GM23248 (cell line): ENCODE results near the gene PPP1R3C. TPM values are rescaled to one million over a fixed set of nuclear protein-coding genes. Genes with fewer than 3 reads are reported as not detected.

Experiments used
- DNase-seq: peaks from one replicate; pipeline ENCODE4 v3.0.0-alpha.2; 2015
- H2AFZ ChIP-seq: fragments of 200-600 bp; sonication (generic); 2 replicates; pipeline ENCODE4 v1.6.1; 2016; ENCODE audit warnings: antibody characterized with exemption
- H3F3A ChIP-seq: fragments of 200-600 bp; sonication (generic); 2 replicates; pipeline ENCODE4 v1.6.1; 2016; ENCODE audit warnings: mild to moderate bottlenecking, antibody characterized with exemption, mixed run types; ENCODE audit not compliant: insufficient read depth
- H3K27ac ChIP-seq: fragments of 200-600 bp; sonication (generic); 2 replicates; pipeline ENCODE4 v1.5.1; 2016; ENCODE audit warnings: mild to moderate bottlenecking
- H3K27me3 ChIP-seq: fragments of 200-600 bp; sonication (generic); replicated peaks from 2 replicates; pipeline ENCODE4 v1.6.1; 2016; ENCODE audit warnings: mild to moderate bottlenecking; ENCODE audit not compliant: insufficient read depth
- H3K36me3 ChIP-seq: fragments of 200-600 bp; sonication (generic); 2 replicates; pipeline ENCODE4 v1.6.1; 2016; ENCODE audit warnings: low read depth, mild to moderate bottlenecking
- H3K4me1 ChIP-seq: fragments of 200-600 bp; sonication (generic); 2 replicates; pipeline ENCODE4 v1.6.1; 2016; ENCODE audit warnings: mild to moderate bottlenecking; ENCODE audit not compliant: insufficient read depth
- H3K4me2 ChIP-seq: fragments of 200-600 bp; sonication (generic); one replicate; pipeline ENCODE4 v1.6.1; 2016; ENCODE audit warnings: mild to moderate bottlenecking; ENCODE audit not compliant: unreplicated experiment
- H3K4me3 ChIP-seq: fragments of 200-600 bp; sonication (generic); 2 replicates; pipeline ENCODE4 v1.5.1; 2016; ENCODE audit warnings: mild to moderate bottlenecking
- H3K79me2 ChIP-seq: fragments of 200-600 bp; sonication (generic); 2 replicates; pipeline ENCODE4 v1.6.1; 2016; ENCODE audit warnings: mild to moderate bottlenecking; ENCODE audit not compliant: insufficient read depth
- H3K9ac ChIP-seq: fragments of 200-600 bp; sonication (generic); 2 replicates; pipeline ENCODE4 v1.6.1; 2016; ENCODE audit warnings: mild to moderate bottlenecking
- H3K9me2 ChIP-seq: fragments of 200-600 bp; sonication (generic); 2 replicates; pipeline ENCODE4 v1.6.1; 2016; ENCODE audit warnings: mixed run types, mild to moderate bottlenecking, moderate library complexity; ENCODE audit not compliant: insufficient read depth
- H3K9me3 ChIP-seq: fragments of 200-600 bp; sonication (generic); one replicate; pipeline ENCODE4 v1.6.1; 2017; ENCODE audit warnings: low read depth
- H4K20me1 ChIP-seq: fragments of 200-600 bp; sonication (generic); 2 replicates; pipeline ENCODE4 v1.6.0; 2016; ENCODE audit not compliant: insufficient read depth
- EZH2 ChIP-seq: fragments of 200-600 bp; sonication (generic); IDR thresholded peaks from 2 replicates; pipeline ENCODE4 v1.6.1; 2018; ENCODE audit warnings: antibody characterized with exemption, mild to moderate bottlenecking; ENCODE audit not compliant: insufficient read depth, poor library complexity, severe bottlenecking
- EZH2phosphoT487 ChIP-seq: fragments of 200-600 bp; sonication (generic); IDR thresholded peaks from 2 replicates; pipeline ENCODE4 v1.6.1; 2018; ENCODE audit warnings: antibody characterized with exemption, moderate library complexity, mild to moderate bottlenecking, low read depth; ENCODE audit not compliant: insufficient read depth
- WGBS, 2 experiments: methylation state at CpG; one replicate each; pipeline ENCODE4 v1.1.6; 2015 to 2017; ENCODE audit warnings: low lambda C conversion rate in 2 of 2, low coverage in 1 of 2; ENCODE audit errors: missing lambda C conversion rate in 2 of 2; 5-methylcytosine and 5-hydroxymethylcytosine counted together
- in situ Hi-C: fragments of 300-500 bp; cut with MboI; formaldehyde crosslinking; loops from 2 replicates; pipeline ENCODE4 v1.15.0; 2020
- polyA plus RNA-seq: library from polyadenylated mRNA; unstranded; fragments of >200 nt; fragmentation: Nextera tagmentation; extraction: Ambion mirVana; gene quantifications from 2 replicates; pipeline ENCODE4 v1.2.1, GENCODE V29; 2016
- total RNA-seq: library from RNA; depleted of rRNA; stranded (reverse); fragments of >200 nt; shearing (Covaris generic); gene quantifications from 2 replicates; pipeline ENCODE4 v1.2.3, GENCODE V29; 2014

PPP1R3C gene
- total and polyA plus RNA-seq, 2 experiments from 2014 or later, result 99.9 to 193 TPM

GRCh38 chr10:91642831-91643692 lies 10.2 kb upstream of the PPP1R3C start:
- H3K27me3 ChIP-seq, result no peaks in the 10 kb centered on the region
- H3K4me1 ChIP-seq, result peaks cover 17% of the 10 kb centered on the region
- 0 to 9% methylated on average over 2 of the region's 2 CpGs for WGBS, 2 experiments
- TF ChIP-seq EZH2phosphoT487, result no peak
- no peak for TF ChIP-seq EZH2
- H3K9me2 ChIP-seq, result no peaks in the 10 kb centered on the region
- H3K36me3 ChIP-seq, result no peaks in the 10 kb centered on the region
- H4K20me1 ChIP-seq, result no peaks in the 10 kb centered on the region
- no peaks in the 10 kb centered on the region for H3K79me2 ChIP-seq
- DNase-seq, result peak; percentile 70
- H3F3A ChIP-seq, result peaks cover 20% of the 10 kb centered on the region
- no peaks in the 10 kb centered on the region for H3K9me3 ChIP-seq
- H3K9ac ChIP-seq, result no peak overlapping the region
- H3K27ac ChIP-seq, result peak overlapping the region; percentile 44
- in situ Hi-C loops, result no loop called here
- no peak overlapping the region for H2AFZ ChIP-seq
- no peak overlapping the region for H3K4me3 ChIP-seq
- H3K4me2 ChIP-seq, result peak overlapping the region; percentile 41

GRCh38 chr10:91636892-91637291 lies 4.0 kb upstream of the PPP1R3C start:
- TF ChIP-seq EZH2phosphoT487 (no peak), EZH2 (no peak)
- Histone ChIP-seq H4K20me1 (no peaks in the 10 kb centered on the region), H3F3A (peaks cover 35% of the 10 kb centered on the region), H2AFZ (no peak overlapping the region), H3K4me2 (no peak overlapping the region), H3K27me3 (no peaks in the 10 kb centered on the region), H3K9me3 (no peaks in the 10 kb centered on the region), H3K9me2 (no peaks in the 10 kb centered on the region), H3K9ac (no peak overlapping the region), H3K79me2 (peaks cover 21% of the 10 kb centered on the region), H3K4me1 (peaks cover 24% of the 10 kb centered on the region), H3K4me3 (no peak overlapping the region), H3K36me3 (no peaks in the 10 kb centered on the region), H3K27ac (no peak overlapping the region)
- in situ Hi-C loops, result loop anchor here (5.0 kb wide), 1 partner anchor 140 kb away; no protein-coding TSS in a partner anchor
- WGBS, 2 experiments, result 58 to 69% methylated on average over 4 of the region's 4 CpGs
- DNase-seq, result no peak

GRCh38 chr10:91635401-91636400 lies 2.8 kb upstream of the PPP1R3C start:
- no peaks in the 10 kb centered on the region for H3K27me3 ChIP-seq
- 0 out of 2 replicates have a peak overlapping the region, but pooled peaks have one; percentile 19 for H3K4me3 ChIP-seq
- peaks cover 32% of the 10 kb centered on the region for H3K79me2 ChIP-seq
- H3K4me1 ChIP-seq, result peaks cover 24% of the 10 kb centered on the region
- 29 to 34% methylated on average over 10 of the region's 10 CpGs for WGBS, 2 experiments
- no peaks in the 10 kb centered on the region for H3K9me3 ChIP-seq
- H3K4me2 ChIP-seq, result peak overlapping the region; percentile 52
- peak overlapping the region; percentile 80 for H2AFZ ChIP-seq
- H3K9ac ChIP-seq, result peak overlapping the region; percentile 10; the same call in 1 of the 2 replicates
- TF ChIP-seq EZH2, result no peak
- TF ChIP-seq EZH2phosphoT487, result no peak
- peaks cover 44% of the 10 kb centered on the region for H3F3A ChIP-seq
- no peaks in the 10 kb centered on the region for H3K9me2 ChIP-seq
- in situ Hi-C loops, result loop anchor here (5.0 kb wide), 1 partner anchor 138 kb away; no protein-coding TSS in a partner anchor
- DNase-seq, result peak; percentile 93
- H3K36me3 ChIP-seq, result peaks cover 7% of the 10 kb centered on the region
- H3K27ac ChIP-seq, result peak overlapping the region; percentile 41
- H4K20me1 ChIP-seq, result no peaks in the 10 kb centered on the region

- in situ Hi-C loops, result loop anchor here (5.0 kb wide), 1 partner anchor 138 kb away; no protein-coding TSS in a partner anchor
- 0 out of 2 replicates have a peak overlapping the region, but pooled peaks have one; percentile 19 for H3K4me3 ChIP-seq
- peak overlapping the region; percentile 52 for H3K4me2 ChIP-seq
- no peak for TF ChIP-seq EZH2phosphoT487
- no peak for TF ChIP-seq EZH2
- peaks cover 40% of the 10 kb centered on the region for H3K79me2 ChIP-seq
- no peaks in the 10 kb centered on the region for H3K27me3 ChIP-seq
- peaks cover 52% of the 10 kb centered on the region for H3F3A ChIP-seq
- H4K20me1 ChIP-seq, result no peaks in the 10 kb centered on the region
- H3K9me2 ChIP-seq, result no peaks in the 10 kb centered on the region
- no peak for DNase-seq
- H2AFZ ChIP-seq, result peak overlapping the region; percentile 80; the same call in 1 of the 2 replicates
- 0 out of 2 replicates have a peak overlapping the region, but pooled peaks have one; percentile 3 for H3K27ac ChIP-seq
- peaks cover 15% of the 10 kb centered on the region for H3K36me3 ChIP-seq
- no peak overlapping the region for H3K9ac ChIP-seq
- peaks cover 30% of the 10 kb centered on the region for H3K4me1 ChIP-seq
- H3K9me3 ChIP-seq, result no peaks in the 10 kb centered on the region
- 67 to 69% methylated on average over 3 of the region's 3 CpGs for WGBS, 2 experiments
Observed at GRCh38 chr10:91634898-91635297, 2.0 kb upstream of the PPP1R3C start.
